Type B pancreatic cell (in vitro differentiated cells): ENCODE results near the gene NBEA. TPM values are rescaled to one million over a fixed set of nuclear protein-coding genes. Genes with fewer than 3 reads are reported as not detected.

Experiments used
- DNase-seq: peaks from one replicate; pipeline ENCODE4 v3.0.0; 2021; ENCODE audit warnings: mixed read lengths; ENCODE audit not compliant: unreplicated experiment; ENCODE audit errors: extremely low spot score
- H3K27ac Mint-ChIP-seq: 2 replicates; pipeline ENCODE4 v1.8.0; 2021; ENCODE audit warnings: mild to moderate bottlenecking, mixed read lengths
- H3K27me3 Mint-ChIP-seq: 2 replicates; pipeline ENCODE4 v1.8.0; 2021; ENCODE audit warnings: mixed read lengths
- H3K36me3 Mint-ChIP-seq: 2 replicates; pipeline ENCODE4 v1.8.0; 2021; ENCODE audit warnings: mixed read lengths
- H3K4me1 Mint-ChIP-seq: one replicate; pipeline ENCODE4 v1.8.0; 2021; ENCODE audit warnings: mixed read lengths; ENCODE audit not compliant: unreplicated experiment
- H3K4me3 Mint-ChIP-seq: 2 replicates; pipeline ENCODE4 v1.8.0; 2021; ENCODE audit warnings: mild to moderate bottlenecking, mixed read lengths
- H3K9me3 Mint-ChIP-seq: 2 replicates; pipeline ENCODE4 v1.8.0; 2021; ENCODE audit warnings: mixed read lengths
- CTCF ChIP-seq: fragments of 200-600 bp; sonication (generic); conservative IDR thresholded peaks from 2 replicates; pipeline ENCODE4 v1.5.0; 2021; ENCODE audit warnings: antibody characterized with exemption, mild to moderate bottlenecking
- total RNA-seq: library from RNA; stranded (reverse); gene quantifications from 2 replicates; pipeline ENCODE4 v1.2.1, GENCODE V29; 2021; ENCODE audit warnings: low replicate concordance

The NBEA gene
- total RNA-seq, 1 donor from 2014 or later: 20.8 TPM

- DNase-seq: no peak
- H3K27ac Mint-ChIP-seq: no peak overlapping the region
- no peak overlapping the region for H3K4me3 Mint-ChIP-seq
Observed at GRCh38 chr13:35703061-35703460, 761.0 kb downstream of the NBEA start.

GRCh38 chr13:35704331-35704730, 762.3 kb downstream of the NBEA start:
- DNase-seq: no peak
- no peak for TF ChIP-seq CTCF

More at GRCh38 chr13:35703061-35703460, 761.0 kb downstream of the NBEA start:
- peaks cover 27% of the 10 kb centered on the region for H3K4me1 Mint-ChIP-seq
- no peak for TF ChIP-seq CTCF
- peaks cover 13% of the 10 kb centered on the region for H3K27me3 Mint-ChIP-seq
- no peaks in the 10 kb centered on the region for H3K36me3 Mint-ChIP-seq
- peaks cover 7% of the 10 kb centered on the region for H3K9me3 Mint-ChIP-seq

GRCh38 chr13:35706281-35706680, 764.2 kb downstream of the NBEA start:
- peaks cover 7% of the 10 kb centered on the region for H3K9me3 Mint-ChIP-seq
- no peak for DNase-seq
- H3K4me3 Mint-ChIP-seq: no peak overlapping the region
- no peaks in the 10 kb centered on the region for H3K36me3 Mint-ChIP-seq
- no peaks in the 10 kb centered on the region for H3K4me1 Mint-ChIP-seq
- H3K27me3 Mint-ChIP-seq: peaks cover 4% of the 10 kb centered on the region
- no peak overlapping the region for H3K27ac Mint-ChIP-seq
- TF ChIP-seq CTCF: no peak

More at GRCh38 chr13:35704331-35704730, 762.3 kb downstream of the NBEA start:
- Mint-ChIP-seq H3K4me3 (no peak overlapping the region), H3K27ac (no peak overlapping the region), H3K27me3 (peaks cover 11% of the 10 kb centered on the region), H3K4me1 (peaks cover 15% of the 10 kb centered on the region), H3K9me3 (peaks cover 7% of the 10 kb centered on the region), H3K36me3 (no peaks in the 10 kb centered on the region)

GRCh38 chr13:35706721-35707120, 764.7 kb downstream of the NBEA start:
- Mint-ChIP-seq H3K27me3 (peaks cover 3% of the 10 kb centered on the region), H3K36me3 (no peaks in the 10 kb centered on the region), H3K4me3 (no peak overlapping the region), H3K9me3 (peaks cover 7% of the 10 kb centered on the region), H3K4me1 (no peaks in the 10 kb centered on the region), H3K27ac (no peak overlapping the region)
- TF ChIP-seq CTCF: no peak
- DNase-seq: no peak

GRCh38 chr13:35711909-35712308, 769.8 kb downstream of the NBEA start:
- Mint-ChIP-seq H3K36me3 (no peaks in the 10 kb centered on the region), H3K9me3 (no peaks in the 10 kb centered on the region), H3K27me3 (no peaks in the 10 kb centered on the region), H3K4me1 (peaks cover 37% of the 10 kb centered on the region), H3K4me3 (no peak overlapping the region), H3K27ac (no peak overlapping the region)
- no peak for DNase-seq
- TF ChIP-seq CTCF: no peak
